DOHH2 (cell line): ENCODE measurements around the gene CIART.

Source experiments
- H3F3A ChIP-seq: fragments of 200-600 bp; sonication (generic), shearing (Covaris generic); 2 replicates; pipeline ENCODE4 v1.6.0; 2016; ENCODE audit warnings: antibody characterized with exemption, mild to moderate bottlenecking; ENCODE audit not compliant: control insufficient read depth, insufficient read depth
- H3K27ac ChIP-seq: fragments of 200-600 bp; sonication (generic); 2 replicates; pipeline ENCODE4 v1.5.1; 2014; ENCODE audit warnings: low read depth, mild to moderate bottlenecking, low read length, moderate library complexity
- H3K27me3 ChIP-seq: fragments of 200-600 bp; sonication (generic); 2 replicates; pipeline ENCODE4 v1.6.1; 2014; ENCODE audit warnings: mild to moderate bottlenecking, low read length, mixed read lengths; ENCODE audit not compliant: control insufficient read depth
- H3K36me3 ChIP-seq: fragments of 200-600 bp; sonication (generic); 2 replicates; pipeline ENCODE4 v1.6.1; 2014; ENCODE audit warnings: mild to moderate bottlenecking, low read length, moderate library complexity, mixed read lengths; ENCODE audit not compliant: control insufficient read depth
- H3K4me1 ChIP-seq: fragments of 200-600 bp; sonication (generic); 2 replicates; pipeline ENCODE4 v1.6.1; 2014; ENCODE audit warnings: mild to moderate bottlenecking, low read length, mixed read lengths; ENCODE audit not compliant: control insufficient read depth
- H3K4me2 ChIP-seq: fragments of 200-600 bp; sonication (generic); 2 replicates; pipeline ENCODE4 v1.6.0; 2014; ENCODE audit warnings: mild to moderate bottlenecking, low read length, moderate library complexity
- H3K4me3 ChIP-seq: fragments of 200-600 bp; sonication (generic); 2 replicates; pipeline ENCODE4 v1.5.1; 2014; ENCODE audit warnings: mild to moderate bottlenecking, low read length, mixed read lengths
- H3K79me2 ChIP-seq: fragments of 200-600 bp; sonication (generic); 2 replicates; pipeline ENCODE4 v1.6.1; 2014; ENCODE audit warnings: mild to moderate bottlenecking, low read length, mixed read lengths; ENCODE audit not compliant: control insufficient read depth
- H3K9me2 ChIP-seq: fragments of 200-600 bp; sonication (generic); replicated peaks from 2 replicates; pipeline ENCODE4 v1.6.1; 2014; ENCODE audit warnings: mild to moderate bottlenecking, low read length, mixed read lengths; ENCODE audit not compliant: control insufficient read depth
- H3K9me3 ChIP-seq: fragments of 200-600 bp; sonication (generic); 2 replicates; pipeline ENCODE4 v1.6.1; 2014; ENCODE audit warnings: antibody characterized with exemption, low read length, mixed read lengths; ENCODE audit not compliant: control insufficient read depth, insufficient read depth
- H4K20me1 ChIP-seq: fragments of 200-600 bp; sonication (generic); 2 replicates; pipeline ENCODE4 v1.6.0; 2014; ENCODE audit warnings: low read depth, mild to moderate bottlenecking, antibody characterized with exemption, low read length, moderate library complexity; ENCODE audit not compliant: control insufficient read depth, insufficient read depth
- CTCF ChIP-seq: fragments of 200-600 bp; sonication (generic); IDR thresholded peaks from one replicate; pipeline ENCODE4 v1.5.1; 2014; ENCODE audit warnings: antibody characterized with exemption, mild to moderate bottlenecking, low read depth, low read length; ENCODE audit not compliant: poor library complexity, severe bottlenecking
- EZH2phosphoT487 ChIP-seq: fragments of 200-600 bp; sonication (generic); IDR thresholded peaks from 2 replicates; pipeline ENCODE4 v1.6.1; 2017; ENCODE audit warnings: borderline replicate concordance, mild to moderate bottlenecking, antibody characterized with exemption, low read length, moderate library complexity, mixed read lengths

CIART gene

DNA sequence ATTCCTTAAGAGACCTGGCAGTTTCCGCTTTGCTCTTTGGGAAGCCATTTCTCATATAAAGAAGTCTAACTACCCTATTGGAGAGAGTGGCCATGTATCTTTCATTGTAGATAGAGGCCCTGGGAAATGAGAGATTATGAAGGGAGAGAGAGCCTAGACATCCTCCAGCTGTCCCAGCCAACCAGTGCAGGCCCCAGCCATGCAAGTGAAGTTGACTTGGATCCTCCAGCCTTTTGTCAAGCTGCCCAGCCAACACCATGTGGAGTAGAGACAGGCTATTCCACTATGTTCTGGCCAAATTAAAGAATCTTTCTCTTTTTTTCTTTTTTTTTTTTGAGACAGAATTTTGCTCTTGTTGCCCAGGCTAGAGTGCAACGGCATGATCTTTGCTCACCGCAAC, 39.4 kb upstream of the CIART start:
- no peaks in the 10 kb centered on the region for H3K27me3 ChIP-seq
- TF ChIP-seq CTCF (no peak), EZH2phosphoT487 (no peak)
- no peaks in the 10 kb centered on the region for H3F3A ChIP-seq
- no peaks in the 10 kb centered on the region for H3K4me1 ChIP-seq
- no peaks in the 10 kb centered on the region for H3K79me2 ChIP-seq
- H3K36me3 ChIP-seq: no peaks in the 10 kb centered on the region
- no peaks in the 10 kb centered on the region for H4K20me1 ChIP-seq
- no peak overlapping the region for H3K4me2 ChIP-seq
- no peaks in the 10 kb centered on the region for H3K9me3 ChIP-seq
- no peak overlapping the region for H3K27ac ChIP-seq
- no peaks in the 10 kb centered on the region for H3K9me2 ChIP-seq
- no peak overlapping the region for H3K4me3 ChIP-seq

DNA sequence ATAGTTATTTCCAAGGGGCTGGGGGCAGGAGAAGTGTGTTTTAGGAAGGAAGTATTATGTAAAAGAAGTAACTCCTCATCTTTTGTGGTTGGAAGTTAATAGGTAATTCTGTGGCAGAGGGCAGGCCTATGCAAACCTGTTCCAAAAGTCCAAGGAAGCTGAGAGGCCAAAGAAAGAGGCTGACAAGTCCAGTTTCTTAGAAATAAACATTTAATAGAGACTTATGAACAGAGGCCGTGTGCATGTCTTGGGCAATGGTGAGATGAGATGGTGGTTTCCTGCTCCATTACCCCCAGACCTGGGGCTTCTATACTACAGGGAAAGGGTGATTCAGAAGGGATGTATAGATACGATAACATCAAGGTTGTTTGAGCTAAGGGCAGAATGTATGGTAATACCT, 32.4 kb upstream of the CIART start:
- Histone ChIP-seq H3K4me2 (no peak overlapping the region), H4K20me1 (no peaks in the 10 kb centered on the region), H3K36me3 (no peaks in the 10 kb centered on the region), H3K9me3 (no peaks in the 10 kb centered on the region), H3K79me2 (no peaks in the 10 kb centered on the region), H3K4me3 (no peak overlapping the region), H3K4me1 (peaks cover 5% of the 10 kb centered on the region), H3K27me3 (0 out of 2 replicates have a peak, but pooled peaks cover 3% of the 10 kb centered on the region), H3K9me2 (no peaks in the 10 kb centered on the region), H3F3A (no peaks in the 10 kb centered on the region), H3K27ac (no peak overlapping the region)
- TF ChIP-seq CTCF (no peak), EZH2phosphoT487 (no peak)

GRCh38 chr1:150256198-150256553, 26.2 kb upstream of the CIART start:
- no peak overlapping the region for H3K27ac ChIP-seq
- peak overlapping the region; percentile 55; the same call in 1 of the 2 replicates for H3K4me3 ChIP-seq
- peak overlapping the region; percentile 70 for H3K4me2 ChIP-seq

More at GRCh38 chr1:150256198-150256553, 26.2 kb upstream of the CIART start:
- Histone ChIP-seq H3K9me3 (no peaks in the 10 kb centered on the region), H3K79me2 (no peaks in the 10 kb centered on the region), H3K27me3 (peaks cover 42% of the 10 kb centered on the region), H4K20me1 (no peaks in the 10 kb centered on the region), H3K9me2 (no peaks in the 10 kb centered on the region), H3K4me1 (peaks cover 25% of the 10 kb centered on the region), H3F3A (no peaks in the 10 kb centered on the region), H3K36me3 (no peaks in the 10 kb centered on the region)
- TF ChIP-seq CTCF (no peak), EZH2phosphoT487 (no peak)
